ENCODE results near the gene WAS.

DNA sequence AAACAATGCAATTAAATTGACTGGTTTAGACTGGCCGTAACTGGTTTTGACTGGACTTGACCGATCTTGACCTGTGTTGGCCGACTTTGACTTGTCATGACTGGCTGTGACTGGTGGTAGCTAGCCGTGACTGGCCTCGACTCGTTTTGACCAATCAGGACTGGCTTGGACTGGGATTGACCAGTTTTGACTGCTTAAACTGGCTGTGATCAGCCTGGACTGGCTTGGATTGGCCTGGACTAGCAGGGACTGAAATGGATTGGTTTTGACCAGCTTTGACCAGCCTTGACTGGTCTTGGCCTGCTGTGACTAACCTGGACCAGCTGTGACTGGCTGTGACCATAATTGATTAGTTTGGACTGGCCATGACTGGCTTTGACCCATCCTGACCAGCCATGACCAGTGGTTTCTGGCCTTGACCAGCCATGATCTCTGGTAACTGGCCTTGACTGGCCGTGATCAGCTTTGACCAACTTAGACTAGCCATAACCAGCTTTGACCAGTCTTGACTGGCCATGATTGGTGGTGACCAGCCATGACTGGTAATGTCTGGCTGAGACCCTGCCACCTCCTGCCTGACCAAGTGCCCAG lies 26.0 kb downstream of the WAS start:
- TF ChIP-seq CTCF (IDR thresholded peaks at IDR 0.05; ENCODE audit: poor library complexity, severe bottlenecking) (no peak), SMC3 (conservative IDR thresholded peaks at IDR 0.05; ENCODE audit: poor library complexity) (no peak), POLR2AphosphoS5 (IDR thresholded peaks at IDR 0.05) (no peak), EZH2 (IDR thresholded peaks at IDR 0.05; ENCODE audit: borderline replicate concordance, insufficient read depth, low read length, poor library complexity, severe bottlenecking) (no peak), TAF1 (IDR thresholded peaks at IDR 0.05; ENCODE audit: low read depth) (no peak), RAD21 (conservative IDR thresholded peaks at IDR 0.05) (no peak)

Measured in neural cell (in vitro differentiated cells).